WERI-Rb-1 (cell line): ENCODE results near the gene NISCH.

ENCODE experiments used
- DNase-seq: peaks from one replicate; pipeline ENCODE4 v3.0.0-alpha.2; 2020
- H3K27ac ChIP-seq: fragments of 250-450 bp; sonication (Bioruptor Pico); 2 replicates; pipeline ENCODE4 v1.5.1; 2020; ENCODE audit warnings: mild to moderate bottlenecking, moderate library complexity
- H3K27me3 ChIP-seq: fragments of 250-450 bp; sonication (Bioruptor Pico); 2 replicates; pipeline ENCODE4 v1.5.1; 2021; ENCODE audit warnings: mild to moderate bottlenecking, low read depth, moderate library complexity; ENCODE audit not compliant: insufficient read depth, severe bottlenecking
- H3K36me3 ChIP-seq: fragments of 250-450 bp; sonication (Bioruptor Pico); 2 replicates; pipeline ENCODE4 v1.5.1; 2020; ENCODE audit warnings: mild to moderate bottlenecking, moderate library complexity
- H3K4me3 ChIP-seq: 2 replicates; pipeline ENCODE4 v1.5.1; 2011; ENCODE audit warnings: low read depth, mild to moderate bottlenecking, control low read depth, low read length
- H3K9me3 ChIP-seq: fragments of 250-450 bp; sonication (Bioruptor Pico); 2 replicates; pipeline ENCODE4 v1.5.1; 2021; ENCODE audit warnings: mild to moderate bottlenecking, moderate library complexity; ENCODE audit not compliant: severe bottlenecking
- CTCF ChIP-seq: IDR thresholded peaks from 2 replicates; pipeline ENCODE4 v1.5.1; 2011; ENCODE audit warnings: low read depth, mild to moderate bottlenecking, control low read depth, inconsistent platforms, low read length

NISCH gene

DNA sequence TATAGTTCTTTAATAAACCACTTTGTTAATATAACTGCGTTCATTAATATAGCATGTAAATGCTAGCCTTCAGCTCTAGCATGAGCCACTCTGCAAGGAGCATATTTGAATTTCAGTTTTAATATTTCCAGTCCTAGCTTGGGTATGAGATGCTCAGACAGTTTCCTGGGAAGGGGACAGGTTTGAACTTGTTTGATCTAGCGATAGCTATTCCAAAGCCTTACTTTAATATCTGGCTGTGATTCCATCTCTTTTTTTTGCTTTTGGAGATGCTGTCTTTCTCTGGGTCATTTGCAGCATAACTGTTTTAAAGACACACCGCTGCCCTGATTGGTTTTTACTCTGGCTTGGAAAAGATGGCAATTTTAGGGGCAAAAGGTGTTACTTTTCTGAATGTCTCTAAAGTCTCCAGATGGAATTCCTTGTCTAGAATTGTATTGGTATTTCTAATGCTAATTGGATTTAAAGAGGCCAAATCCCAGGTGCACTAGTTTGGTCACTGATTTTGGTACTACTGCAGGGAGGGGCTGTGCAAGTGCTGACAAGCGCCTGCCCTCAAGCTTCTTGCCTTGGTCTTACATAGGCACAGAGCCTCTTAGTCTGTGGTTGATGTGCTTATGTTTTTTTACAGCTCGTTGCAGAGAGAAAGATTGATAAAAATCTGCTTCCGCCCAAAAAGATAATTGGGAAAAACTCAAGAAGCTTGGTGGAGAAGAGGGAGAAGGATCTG lies 2.8 kb downstream of the NISCH start:
- TF ChIP-seq CTCF: no peak
- DNase-seq: no peak
- H3K36me3 ChIP-seq: peaks cover 69% of the 10 kb centered on the region
- H3K9me3 ChIP-seq: no peaks in the 10 kb centered on the region
- peak overlapping the region; percentile 94 for H3K27ac ChIP-seq
- no peak overlapping the region for H3K4me3 ChIP-seq
- no peaks in the 10 kb centered on the region for H3K27me3 ChIP-seq

- peaks cover 74% of the 10 kb centered on the region for H3K36me3 ChIP-seq
- H3K27ac ChIP-seq: peak overlapping the region; percentile 53
- no peak for TF ChIP-seq CTCF
- no peaks in the 10 kb centered on the region for H3K9me3 ChIP-seq
- H3K4me3 ChIP-seq: no peak overlapping the region
- no peaks in the 10 kb centered on the region for H3K27me3 ChIP-seq
- no peak for DNase-seq
These were observed 3.6 kb downstream of the NISCH start for GRCh38 chr3:52458770-52459545.

DNA sequence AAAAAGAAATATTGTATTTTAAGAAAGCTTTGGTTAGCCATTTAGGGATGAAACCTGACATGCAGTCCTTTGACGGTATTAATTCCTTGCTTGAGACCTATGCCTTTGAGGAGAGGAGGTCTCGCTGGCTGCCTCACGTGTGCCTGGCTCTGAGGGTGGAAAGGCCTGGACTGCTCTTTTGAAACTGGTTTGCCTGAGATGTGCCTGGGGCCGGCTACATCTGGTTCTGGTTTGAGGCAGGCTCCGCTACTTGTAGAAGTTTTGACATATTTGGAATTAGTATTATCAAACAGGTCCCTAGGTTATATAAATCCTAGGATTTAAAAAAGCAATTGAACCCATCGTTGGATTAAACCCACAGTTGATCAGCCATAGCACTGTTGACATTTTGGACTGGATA lies 6.5 kb downstream of the NISCH start:
- Histone ChIP-seq H3K27ac (no peak overlapping the region), H3K27me3 (no peaks in the 10 kb centered on the region), H3K9me3 (no peaks in the 10 kb centered on the region), H3K36me3 (peaks cover 92% of the 10 kb centered on the region), H3K4me3 (no peak overlapping the region)
- DNase-seq: no peak
- TF ChIP-seq CTCF: no peak

GRCh38 chr3:52463416-52463815 lies 8.0 kb downstream of the NISCH start:
- no peaks in the 10 kb centered on the region for H3K27me3 ChIP-seq
- no peaks in the 10 kb centered on the region for H3K9me3 ChIP-seq
- H3K4me3 ChIP-seq: no peak overlapping the region
- H3K36me3 ChIP-seq: peaks cover 88% of the 10 kb centered on the region
- no peak for DNase-seq
- no peak overlapping the region for H3K27ac ChIP-seq
- no peak for TF ChIP-seq CTCF

DNA sequence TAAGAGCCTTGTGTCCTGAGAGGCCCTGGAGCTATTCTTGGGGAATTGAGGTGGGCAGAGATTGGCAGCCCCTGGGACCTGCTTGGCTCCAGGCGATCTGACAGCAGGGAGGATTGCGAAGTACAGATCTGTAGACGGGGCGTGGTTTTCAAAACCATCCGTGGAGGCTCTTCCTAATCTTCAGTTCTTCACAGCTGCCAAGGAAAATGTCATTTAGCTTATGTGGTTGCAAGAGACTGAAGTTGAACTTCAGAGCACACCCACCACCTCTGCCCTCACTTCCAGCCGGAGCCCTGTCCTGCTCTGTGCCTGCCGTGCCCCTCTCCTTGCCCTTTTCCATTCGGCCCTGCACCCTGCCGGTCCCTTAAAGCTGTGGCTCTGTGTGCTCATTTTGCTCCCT lies 12.9 kb downstream of the NISCH start:
- TF ChIP-seq CTCF: no peak
- peak overlapping the region; percentile 99 for H3K27ac ChIP-seq
- H3K36me3 ChIP-seq: peaks cover 73% of the 10 kb centered on the region

More for the DNA sequence above, 12.9 kb downstream of the NISCH start:
- H3K4me3 ChIP-seq: peak overlapping the region; percentile 25
- no peaks in the 10 kb centered on the region for H3K27me3 ChIP-seq
- no peaks in the 10 kb centered on the region for H3K9me3 ChIP-seq
- peak; percentile 89 for DNase-seq
